DOHH2 (cell line): ENCODE results near the gene SEPTIN7.

Source experiments
- EZH2phosphoT487 ChIP-seq: fragments of 200-600 bp; sonication (generic); IDR thresholded peaks from 2 replicates; pipeline ENCODE4 v1.6.1; 2017; ENCODE audit warnings: borderline replicate concordance, mild to moderate bottlenecking, antibody characterized with exemption, low read length, moderate library complexity, mixed read lengths
- TF ChIP-seq, protein P1 (sequence below): fragments of 200-600 bp; sonication (generic); IDR thresholded peaks from one replicate; pipeline ENCODE4 v1.5.1; 2014; ENCODE audit warnings: antibody characterized with exemption, mild to moderate bottlenecking, low read depth, low read length; ENCODE audit not compliant: poor library complexity, severe bottlenecking

DNA sequence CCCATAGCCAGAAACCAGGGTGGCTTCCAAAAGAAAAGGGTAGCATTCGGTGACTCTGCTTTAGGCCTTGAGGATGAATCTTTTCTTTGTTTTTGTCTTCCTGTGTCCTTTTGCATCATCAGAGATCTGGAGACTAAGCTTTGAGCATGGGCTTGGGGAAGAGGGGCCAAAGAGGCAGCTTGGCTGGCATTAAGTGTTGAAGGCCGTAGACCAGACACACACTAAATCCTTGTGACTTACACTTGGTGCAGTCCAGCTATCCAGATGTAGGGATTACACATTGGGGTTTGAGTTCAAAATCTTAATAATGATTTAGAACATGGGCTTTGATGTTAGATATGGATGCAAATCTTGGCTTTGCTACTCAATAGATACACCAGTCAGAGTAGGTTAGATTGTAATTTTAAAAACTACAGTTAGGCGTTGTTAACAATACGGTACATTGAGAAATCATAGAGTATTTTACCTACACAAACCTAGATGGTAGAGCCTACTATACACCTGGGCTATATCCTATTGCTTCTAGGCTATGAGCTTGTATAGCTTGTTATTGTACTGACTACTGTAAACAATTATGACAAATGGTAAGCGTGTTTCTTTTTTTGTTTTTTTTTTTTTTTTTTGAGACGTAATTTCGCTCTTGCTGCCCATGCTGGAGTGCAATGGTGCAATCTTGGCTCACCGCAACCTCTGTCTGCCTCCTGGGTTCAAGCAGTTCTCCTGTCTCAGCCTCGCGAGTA, 3.5 kb downstream of the SEPTIN7 start:
- TF ChIP-seq, protein P1, sequence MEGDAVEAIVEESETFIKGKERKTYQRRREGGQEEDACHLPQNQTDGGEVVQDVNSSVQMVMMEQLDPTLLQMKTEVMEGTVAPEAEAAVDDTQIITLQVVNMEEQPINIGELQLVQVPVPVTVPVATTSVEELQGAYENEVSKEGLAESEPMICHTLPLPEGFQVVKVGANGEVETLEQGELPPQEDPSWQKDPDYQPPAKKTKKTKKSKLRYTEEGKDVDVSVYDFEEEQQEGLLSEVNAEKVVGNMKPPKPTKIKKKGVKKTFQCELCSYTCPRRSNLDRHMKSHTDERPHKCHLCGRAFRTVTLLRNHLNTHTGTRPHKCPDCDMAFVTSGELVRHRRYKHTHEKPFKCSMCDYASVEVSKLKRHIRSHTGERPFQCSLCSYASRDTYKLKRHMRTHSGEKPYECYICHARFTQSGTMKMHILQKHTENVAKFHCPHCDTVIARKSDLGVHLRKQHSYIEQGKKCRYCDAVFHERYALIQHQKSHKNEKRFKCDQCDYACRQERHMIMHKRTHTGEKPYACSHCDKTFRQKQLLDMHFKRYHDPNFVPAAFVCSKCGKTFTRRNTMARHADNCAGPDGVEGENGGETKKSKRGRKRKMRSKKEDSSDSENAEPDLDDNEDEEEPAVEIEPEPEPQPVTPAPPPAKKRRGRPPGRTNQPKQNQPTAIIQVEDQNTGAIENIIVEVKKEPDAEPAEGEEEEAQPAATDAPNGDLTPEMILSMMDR = no peak
- no peak for TF ChIP-seq EZH2phosphoT487
